Gastroesophageal sphincter (tissue), 4 donors: ENCODE measurements around the gene LDB2. TPM values are rescaled to one million over a fixed set of nuclear protein-coding genes. Genes with fewer than 3 reads are reported as not detected.
"Not testable (repeated sequence)": the region's sequence is repeated elsewhere in the genome, so short reads cannot be mapped to it uniquely, and the experiment has no call there.

Source experiments
- ATAC-seq: fragments of 150-250 bp; one replicate; pipeline ENCODE4 v1.9.1; 2016; ENCODE audit warnings: mild to moderate bottlenecking, moderate library complexity
- H3K27ac ChIP-seq, 4 donors: fragments of 200-600 bp; sonication (generic) in 3 of 4; 1 replicate in 3 of 4; 2 replicates in 1 of 4; pipeline ENCODE4 v1.5.1; 2016 to 2019
- H3K27me3 ChIP-seq: fragments of 200-600 bp; sonication (generic); one replicate; pipeline ENCODE4 v1.5.1; 2019
- H3K36me3 ChIP-seq, 2 donors: fragments of 200-600 bp; sonication (generic); one replicate each; pipeline ENCODE4 v1.5.1; 2019; ENCODE audit warnings: control low read depth in 1 of 2
- H3K4me1 ChIP-seq, 3 donors: fragments of 200-600 bp; sonication (generic); 1 replicate in 2 of 3; 2 replicates in 1 of 3; pipeline ENCODE4 v1.5.1; 2016 to 2019; ENCODE audit warnings: control low read depth in 2 of 3
- H3K4me3 ChIP-seq, 2 donors: fragments of 200-600 bp; sonication (generic); one replicate each; pipeline ENCODE4 v1.5.1; 2019; ENCODE audit warnings: mild to moderate bottlenecking in 1 of 2, moderate library complexity in 1 of 2
- H3K9me3 ChIP-seq, 3 donors: fragments of 200-600 bp; sonication (generic); one replicate each; pipeline ENCODE4 v1.5.1; 2017 to 2019; ENCODE audit warnings: control low read depth in 2 of 3
- EP300 ChIP-seq: sonication (generic); formaldehyde crosslinking; IDR thresholded peaks from one replicate; pipeline ENCODE4 v1.6.1; 2017; ENCODE audit warnings: antibody characterized with exemption, mild to moderate bottlenecking
- POLR2A ChIP-seq, 2 donors: fragments of 450-650 bp; IDR thresholded peaks; one replicate each; pipeline ENCODE4 v1.6.1; 2017; ENCODE audit warnings: antibody characterized with exemption in 2 of 2, mild to moderate bottlenecking in 2 of 2, moderate library complexity in 1 of 2
- POLR2AphosphoS5 ChIP-seq: sonication (generic); formaldehyde crosslinking; IDR thresholded peaks from one replicate; pipeline ENCODE4 v1.6.1; 2017; ENCODE audit warnings: antibody characterized with exemption
- WGBS, 2 donors: methylation state at CpG; one replicate each; pipeline ENCODE4 v1.1.5; 2018; ENCODE audit warnings: low coverage in 1 of 2; 5-methylcytosine and 5-hydroxymethylcytosine counted together
- total RNA-seq, 4 donors: library from RNA; depleted of rRNA; stranded (reverse); fragments of >200 nt; gene quantifications; one replicate each; pipeline ENCODE4 v1.1.0, GENCODE V29; 2016
- TF ChIP-seq, protein P1 (sequence below), 4 experiments: fragments of 200-600 bp in 2 of 4; fragments of 450-650 bp in 2 of 4; sonication (generic) in 1 of 4; IDR thresholded peaks; one replicate each; pipeline ENCODE4 v1.5.1; 2017 to 2019; ENCODE audit warnings: antibody characterized with exemption in 4 of 4, mild to moderate bottlenecking in 2 of 4, moderate library complexity in 2 of 4

LDB2 gene
- total RNA-seq, 4 donors from 2014 or later, result 23.6 to 29.6 (median 28.3) TPM

DNA sequence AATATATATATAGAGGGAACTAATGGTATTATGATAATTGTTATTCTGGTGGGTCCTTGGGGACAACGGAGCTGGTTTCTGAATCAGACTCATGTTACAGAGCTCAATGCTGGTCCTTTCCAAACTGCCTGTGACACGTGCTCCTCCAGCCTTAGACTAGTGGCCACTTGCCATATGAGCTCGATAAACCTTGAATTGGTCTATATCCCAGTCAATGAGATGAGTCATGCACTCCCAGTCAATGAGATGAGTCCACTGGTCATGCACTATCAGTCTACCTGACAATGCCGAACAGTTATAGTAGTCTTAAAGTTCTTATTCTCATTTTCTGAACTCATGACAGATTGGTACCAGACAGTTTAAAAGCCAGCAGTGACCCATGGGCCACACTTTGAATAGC, 325.2 kb downstream of the LDB2 start:
- Histone ChIP-seq H3K9me3 (no peaks in the 10 kb centered on the region), H3K27me3 (no peaks in the 10 kb centered on the region), H3K4me1 (peaks cover 0 to 17% (median 0%) of the 10 kb centered on the region in 3 donors), H3K36me3 (no peaks in the 10 kb centered on the region), H3K27ac (peak overlapping the region in 1 of 4 donors; percentile 14), H3K4me3 (no peak overlapping the region)
- 82 to 100% methylated on average over 1 to 4 of the region's 4 CpGs for WGBS, 2 donors
- peak; percentile 50 for ATAC-seq
- TF ChIP-seq POLR2AphosphoS5 (no peak), POLR2A (IDR thresholded peaks at IDR 0.05) (no peak), EP300 (no peak)
- TF ChIP-seq, protein P1, sequence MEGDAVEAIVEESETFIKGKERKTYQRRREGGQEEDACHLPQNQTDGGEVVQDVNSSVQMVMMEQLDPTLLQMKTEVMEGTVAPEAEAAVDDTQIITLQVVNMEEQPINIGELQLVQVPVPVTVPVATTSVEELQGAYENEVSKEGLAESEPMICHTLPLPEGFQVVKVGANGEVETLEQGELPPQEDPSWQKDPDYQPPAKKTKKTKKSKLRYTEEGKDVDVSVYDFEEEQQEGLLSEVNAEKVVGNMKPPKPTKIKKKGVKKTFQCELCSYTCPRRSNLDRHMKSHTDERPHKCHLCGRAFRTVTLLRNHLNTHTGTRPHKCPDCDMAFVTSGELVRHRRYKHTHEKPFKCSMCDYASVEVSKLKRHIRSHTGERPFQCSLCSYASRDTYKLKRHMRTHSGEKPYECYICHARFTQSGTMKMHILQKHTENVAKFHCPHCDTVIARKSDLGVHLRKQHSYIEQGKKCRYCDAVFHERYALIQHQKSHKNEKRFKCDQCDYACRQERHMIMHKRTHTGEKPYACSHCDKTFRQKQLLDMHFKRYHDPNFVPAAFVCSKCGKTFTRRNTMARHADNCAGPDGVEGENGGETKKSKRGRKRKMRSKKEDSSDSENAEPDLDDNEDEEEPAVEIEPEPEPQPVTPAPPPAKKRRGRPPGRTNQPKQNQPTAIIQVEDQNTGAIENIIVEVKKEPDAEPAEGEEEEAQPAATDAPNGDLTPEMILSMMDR (IDR thresholded peaks at IDR 0.05), result no peak

DNA sequence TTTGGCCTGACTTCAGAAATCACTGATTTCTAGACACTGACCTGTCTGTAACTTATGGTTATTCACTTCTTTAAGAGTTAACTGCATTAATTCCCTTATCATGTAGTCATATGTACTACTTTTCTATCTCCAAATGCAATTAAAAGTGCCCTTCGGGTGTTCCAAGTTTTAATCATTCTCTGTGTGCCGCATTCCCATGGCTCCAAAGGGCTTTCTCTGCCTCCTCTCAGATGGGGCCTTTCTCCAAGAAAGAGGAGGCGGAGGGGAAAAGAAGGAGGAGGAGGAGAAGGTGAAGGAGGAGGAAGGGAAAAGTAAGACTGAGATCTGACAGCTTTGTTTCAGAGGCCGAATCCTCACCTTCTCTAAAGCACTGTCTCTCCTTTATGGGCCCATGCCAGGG, 325.8 kb downstream of the LDB2 start:
- H3K27ac ChIP-seq, result no peak overlapping the region

DNA sequence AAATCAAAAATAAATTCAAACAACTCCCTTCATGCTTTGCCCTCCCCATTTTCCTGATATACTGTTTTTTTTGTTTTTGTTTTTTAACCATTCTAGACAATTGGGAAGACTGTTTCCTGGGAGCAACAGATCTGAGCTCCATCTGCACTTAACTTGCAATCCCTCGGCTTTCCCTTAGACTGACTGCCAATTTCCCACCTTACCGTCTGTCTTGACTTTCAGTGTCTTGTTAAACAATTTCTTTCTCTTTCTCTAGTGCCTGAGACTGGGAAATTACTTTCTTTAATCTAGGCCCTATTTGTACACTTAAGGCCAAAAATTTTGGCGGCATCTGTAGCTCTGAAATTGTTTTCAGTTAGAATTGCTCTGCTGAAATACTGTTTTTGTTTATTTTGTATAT, 326.3 kb downstream of the LDB2 start:
- Histone ChIP-seq H3K4me3 (no peak overlapping the region), H3K27ac (no peak overlapping the region), H3K36me3 (no peaks in the 10 kb centered on the region), H3K9me3 (no peaks in the 10 kb centered on the region), H3K27me3 (no peaks in the 10 kb centered on the region), H3K4me1 (peaks cover 0 to 17% (median 0%) of the 10 kb centered on the region in 3 donors)
- TF ChIP-seq POLR2AphosphoS5, result no peak
- TF ChIP-seq EP300, result no peak
- no peak for TF ChIP-seq POLR2A (IDR thresholded peaks at IDR 0.05)
- TF ChIP-seq, protein P1 (IDR thresholded peaks at IDR 0.05), result no peak
- WGBS, 2 donors, result 86 to 100% methylated on average over 1 to 3 of the region's 3 CpGs
- no peak for ATAC-seq

More for the DNA sequence above, 325.8 kb downstream of the LDB2 start:
- no peak for ATAC-seq
- H3K4me1 ChIP-seq, result peaks cover 0 to 17% (median 0%) of the 10 kb centered on the region in 3 donors
- no peaks in the 10 kb centered on the region for H3K9me3 ChIP-seq
- WGBS, 2 donors, result 58 to 90% methylated on average over 2 to 3 of the region's 4 CpGs
- no peaks in the 10 kb centered on the region for H3K36me3 ChIP-seq
- TF ChIP-seq POLR2A (IDR thresholded peaks at IDR 0.05) (no peak), POLR2AphosphoS5 (no peak)
- H3K4me3 ChIP-seq, result no peak overlapping the region
- H3K27me3 ChIP-seq, result no peaks in the 10 kb centered on the region

DNA sequence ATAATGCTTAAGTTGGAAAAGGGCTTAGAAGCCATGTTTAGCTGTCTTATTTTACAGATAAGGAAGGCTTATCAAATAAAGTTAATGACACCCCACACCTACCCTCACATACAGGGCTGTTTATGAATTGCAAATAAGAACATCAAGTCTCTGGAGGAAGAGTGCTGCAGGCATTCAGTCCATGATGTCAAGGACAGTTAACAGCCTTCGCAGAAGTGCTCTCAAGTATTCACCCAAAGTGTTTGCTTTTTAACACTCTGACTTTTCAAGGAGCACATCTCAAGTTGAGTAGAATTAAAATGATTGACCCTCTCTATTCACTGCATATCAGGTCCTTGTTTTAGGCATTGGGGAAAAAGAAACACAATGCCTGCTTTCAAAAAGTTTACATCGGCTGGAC, 328.7 kb downstream of the LDB2 start:
- Histone ChIP-seq H3K9me3 (no peaks in the 10 kb centered on the region), H3K27me3 (no peaks in the 10 kb centered on the region), H3K27ac (no peak overlapping the region), H3K4me3 (no peak overlapping the region), H3K36me3 (no peaks in the 10 kb centered on the region), H3K4me1 (peaks cover 0 to 16% (median 0%) of the 10 kb centered on the region in 3 donors)
- ATAC-seq, result no peak
- TF ChIP-seq POLR2A (IDR thresholded peaks at IDR 0.05), result no peak
- TF ChIP-seq POLR2AphosphoS5, result no peak
- TF ChIP-seq, protein P1 (IDR thresholded peaks at IDR 0.05), result no peak
- TF ChIP-seq EP300, result no peak
- 92 to 100% methylated on average over 1 to 2 of the region's 2 CpGs for WGBS, 2 donors

DNA sequence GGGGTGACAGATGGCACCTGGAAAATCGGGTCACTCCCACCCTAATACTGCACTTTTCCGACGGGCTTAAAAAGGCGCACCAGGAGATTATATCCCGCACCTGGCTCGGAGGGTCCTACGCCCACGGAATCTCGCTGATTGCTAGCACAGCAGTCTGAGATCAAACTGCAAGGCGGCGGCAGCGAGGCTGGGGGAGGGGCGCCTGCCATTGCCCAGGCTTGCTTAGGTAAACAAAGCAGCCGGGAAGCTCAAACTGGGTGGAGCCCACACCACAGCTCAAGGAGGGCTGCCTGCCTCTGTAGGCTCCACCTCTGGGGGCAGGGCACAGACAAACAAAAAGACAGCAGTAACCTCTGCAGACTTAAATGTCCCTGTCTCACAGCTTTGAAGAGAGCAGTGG, 341.1 kb downstream of the LDB2 start:
- 96% methylated on average over 9 of the region's 14 CpGs; no CpG with 5 or more reads in 1 of the 2 donors for WGBS, 2 donors
- H3K9me3 ChIP-seq, result not testable (repeated sequence)

DNA sequence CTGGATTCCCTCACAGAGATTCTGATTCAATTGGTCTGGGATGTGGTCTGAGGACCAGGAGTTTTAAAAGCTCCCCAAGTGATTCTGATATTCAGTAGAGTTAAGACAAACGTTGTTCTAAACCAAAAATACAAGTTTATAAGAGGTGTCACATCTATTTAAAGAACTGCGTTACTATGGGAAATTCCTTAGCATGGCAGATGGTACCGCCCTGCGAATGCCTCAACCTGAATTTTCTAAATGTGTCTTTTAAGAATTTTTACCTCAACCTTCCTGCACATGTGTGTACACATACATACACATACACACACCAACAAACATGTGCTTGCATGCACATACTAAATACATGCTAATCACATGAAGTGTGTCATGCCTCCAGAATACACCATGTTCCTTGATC, 343.3 kb downstream of the LDB2 start:
- no peak for ATAC-seq
- H3K27me3 ChIP-seq, result no peaks in the 10 kb centered on the region
- 75 to 84% methylated on average over 4 of the region's 4 CpGs for WGBS, 2 donors
- H3K36me3 ChIP-seq, result no peaks in the 10 kb centered on the region
- no peak overlapping the region for H3K4me3 ChIP-seq
- H3K4me1 ChIP-seq, result no peaks in the 10 kb centered on the region
- H3K27ac ChIP-seq, result no peak overlapping the region
- peaks cover 0 to 7% (median 0%) of the 10 kb centered on the region in 3 donors for H3K9me3 ChIP-seq
- TF ChIP-seq, protein P1 (IDR thresholded peaks at IDR 0.05), result no peak
- TF ChIP-seq POLR2AphosphoS5, result no peak
- TF ChIP-seq POLR2A (IDR thresholded peaks at IDR 0.05), result no peak
- TF ChIP-seq EP300, result no peak

More for the DNA sequence above, 341.1 kb downstream of the LDB2 start:
- H3K27me3 ChIP-seq, H3K4me1 ChIP-seq, H3K27ac ChIP-seq, ATAC-seq, H3K36me3 ChIP-seq, H3K4me3 ChIP-seq: not testable (repeated sequence)
